GM12873 (cell line): Measurements from ENCODE around the gene NPM3.

Source experiments
- CTCF ChIP-seq: IDR thresholded peaks from 2 replicates; pipeline ENCODE4 v1.5.1; 2012; ENCODE audit warnings: low read depth, mild to moderate bottlenecking, moderate library complexity, low read length, control low read depth; ENCODE audit not compliant: insufficient read depth; ENCODE audit errors: missing control alignments

The NPM3 gene

GRCh38 chr10:101766753-101767599 lies 16.3 kb downstream of the NPM3 start:
- TF ChIP-seq CTCF, result no peak

- no peak for TF ChIP-seq CTCF
Measured at GRCh38 chr10:101766306-101766705, 16.9 kb downstream of the NPM3 start.

GRCh38 chr10:101763141-101763846 lies 20.0 kb downstream of the NPM3 start:
- TF ChIP-seq CTCF, result no peak

- TF ChIP-seq CTCF, result no peak
Measured at GRCh38 chr10:101762736-101763135, 20.5 kb downstream of the NPM3 start.

- no peak for TF ChIP-seq CTCF
Measured at GRCh38 chr10:101761226-101761625, 22.0 kb downstream of the NPM3 start.

- no peak for TF ChIP-seq CTCF
Measured at GRCh38 chr10:101760510-101760909, 22.7 kb downstream of the NPM3 start.
